Uterus (tissue), 4 donors: Measurements from ENCODE around the gene NAB2. TPM values are rescaled to one million over a fixed set of nuclear protein-coding genes. Genes with fewer than 3 reads are reported as not detected.

Experiments used
- DNase-seq, 2 donors: peaks; one replicate each; pipeline ENCODE4 v3.0.0-alpha.2; 2019 to 2020
- H3K27ac ChIP-seq, 2 donors: fragments of 200-600 bp; sonication (generic); 1 replicate in 1 of 2; 2 replicates in 1 of 2; pipeline ENCODE4 v1.5.1; 2016 to 2018
- H3K27me3 ChIP-seq, 2 donors: fragments of 200-600 bp; sonication (generic); one replicate each; pipeline ENCODE4 v1.5.1; 2018 to 2019; ENCODE audit warnings: control low read depth in 1 of 2
- H3K36me3 ChIP-seq, 2 donors: fragments of 200-600 bp; sonication (generic); one replicate each; pipeline ENCODE4 v1.5.1; 2019; ENCODE audit warnings: control low read depth in 1 of 2
- H3K4me1 ChIP-seq, 2 donors: fragments of 200-600 bp; sonication (generic); one replicate each; pipeline ENCODE4 v1.5.1; 2018 to 2019; ENCODE audit warnings: control low read depth in 1 of 2
- H3K4me3 ChIP-seq, 2 donors: fragments of 200-600 bp; sonication (generic); 1 replicate in 1 of 2; 2 replicates in 1 of 2; pipeline ENCODE4 v1.5.1; 2018 to 2019; ENCODE audit warnings: mild to moderate bottlenecking in 1 of 2
- H3K9me3 ChIP-seq, 2 donors: fragments of 200-600 bp; sonication (generic); one replicate each; pipeline ENCODE4 v1.5.1; 2019; ENCODE audit warnings: control low read depth in 1 of 2
- POLR2A ChIP-seq, 2 donors: fragments of 450-650 bp; IDR thresholded peaks; one replicate each; pipeline ENCODE4 v1.6.1; 2016; ENCODE audit warnings: antibody characterized with exemption in 2 of 2, mild to moderate bottlenecking in 1 of 2, moderate library complexity in 1 of 2
- intact Hi-C: fragments of 100-400 bp; cut with DNase I; formaldehyde crosslinking; loops from one replicate; pipeline ENCODE4 v1.15.1; 2023; ENCODE audit warnings: low total_unique reads
- total RNA-seq, 4 donors: library from RNA; depleted of rRNA in 3 of 4; stranded (reverse); fragments of >200 nt in 3 of 4; gene quantifications; one replicate each; pipeline versions ENCODE4 v1.1.0 to v1.2.4, GENCODE V29; 2014 to 2023
- TF ChIP-seq, protein P1 (sequence below), 4 experiments: fragments of 200-600 bp in 2 of 4; fragments of 450-650 bp in 2 of 4; sonication (generic) in 2 of 4; IDR thresholded peaks; one replicate each; pipeline ENCODE4 v1.5.1; 2016 to 2019; ENCODE audit warnings: antibody characterized with exemption in 4 of 4, mild to moderate bottlenecking in 2 of 4, moderate library complexity in 1 of 4
- donor health status: DM: yes; HTN: yes; CAD: no.

Gene NAB2
- total RNA-seq, 4 donors from 2014 or later: 9.1 to 85.8 (median 33.9) TPM

DNA sequence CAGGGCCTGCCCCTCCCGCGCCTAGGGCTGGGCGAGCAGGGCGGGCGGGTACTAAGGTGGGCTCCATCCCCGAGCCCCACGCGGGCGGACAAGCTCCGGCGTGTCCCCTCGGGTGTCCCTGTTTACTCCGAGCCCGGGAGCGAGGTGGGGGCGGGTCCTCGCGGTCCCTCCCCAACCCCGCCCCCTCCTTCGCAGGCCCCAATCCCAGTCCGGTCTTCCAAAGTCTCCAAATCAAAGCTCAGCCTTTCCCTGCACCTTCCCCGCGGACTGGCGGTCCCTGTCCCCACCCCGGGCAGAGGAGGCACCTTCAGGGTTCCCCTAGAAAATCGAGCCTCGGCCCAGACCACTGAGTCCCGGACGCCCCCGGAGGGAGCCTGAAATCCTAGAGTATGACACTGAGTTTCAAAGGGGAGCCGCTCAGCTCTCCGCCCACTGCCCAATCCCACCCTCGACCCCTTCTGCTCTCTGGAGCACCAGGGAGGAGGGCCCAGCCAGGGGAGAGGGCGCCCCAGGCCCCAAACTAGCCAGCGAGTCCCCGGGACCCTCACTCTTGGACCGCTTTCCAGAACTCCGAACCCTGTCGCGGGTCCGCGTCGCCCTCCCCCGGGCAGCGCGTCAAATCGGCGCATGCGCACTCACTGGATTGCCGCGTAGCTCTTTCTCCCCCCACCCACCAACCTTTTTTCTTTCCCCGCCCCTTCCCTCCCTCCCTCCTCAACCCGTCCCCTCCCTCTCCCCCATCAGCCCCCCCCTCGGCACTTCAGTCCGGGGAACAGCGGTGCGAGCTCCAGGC lies 39.0 kb downstream of the NAB2 start, which contains the start of gene LRP1:
LRP1 (plus strand) TSS at position 758 of the 793 bp plus-strand sequence. CDS start 482 bp downstream, outside the sequence.
- H3K36me3 ChIP-seq: no peaks in the 10 kb centered on the region
- H3K4me3 ChIP-seq: peak within 1 kb of the TSS; percentile 94 to 99
- peak; percentile 88 to 90 for DNase-seq
- intact Hi-C loops: loop anchor here (5.0 kb wide), 1 partner anchor 49 kb away; no protein-coding TSS in a partner anchor
- H3K27me3 ChIP-seq: no peaks in the 10 kb centered on the region
- no peaks in the 10 kb centered on the region for H3K9me3 ChIP-seq
- TF ChIP-seq POLR2A (IDR thresholded peaks at IDR 0.05): peak; percentile 89 to 90
- TF ChIP-seq, protein P1, sequence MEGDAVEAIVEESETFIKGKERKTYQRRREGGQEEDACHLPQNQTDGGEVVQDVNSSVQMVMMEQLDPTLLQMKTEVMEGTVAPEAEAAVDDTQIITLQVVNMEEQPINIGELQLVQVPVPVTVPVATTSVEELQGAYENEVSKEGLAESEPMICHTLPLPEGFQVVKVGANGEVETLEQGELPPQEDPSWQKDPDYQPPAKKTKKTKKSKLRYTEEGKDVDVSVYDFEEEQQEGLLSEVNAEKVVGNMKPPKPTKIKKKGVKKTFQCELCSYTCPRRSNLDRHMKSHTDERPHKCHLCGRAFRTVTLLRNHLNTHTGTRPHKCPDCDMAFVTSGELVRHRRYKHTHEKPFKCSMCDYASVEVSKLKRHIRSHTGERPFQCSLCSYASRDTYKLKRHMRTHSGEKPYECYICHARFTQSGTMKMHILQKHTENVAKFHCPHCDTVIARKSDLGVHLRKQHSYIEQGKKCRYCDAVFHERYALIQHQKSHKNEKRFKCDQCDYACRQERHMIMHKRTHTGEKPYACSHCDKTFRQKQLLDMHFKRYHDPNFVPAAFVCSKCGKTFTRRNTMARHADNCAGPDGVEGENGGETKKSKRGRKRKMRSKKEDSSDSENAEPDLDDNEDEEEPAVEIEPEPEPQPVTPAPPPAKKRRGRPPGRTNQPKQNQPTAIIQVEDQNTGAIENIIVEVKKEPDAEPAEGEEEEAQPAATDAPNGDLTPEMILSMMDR (IDR thresholded peaks at IDR 0.05): peak in 1 of 4 experiments; percentile 5
- peaks cover 0 to 15% of the 10 kb centered on the region in 2 donors for H3K4me1 ChIP-seq
- H3K27ac ChIP-seq: peak within 1 kb of the TSS; percentile 99 to 100

DNA sequence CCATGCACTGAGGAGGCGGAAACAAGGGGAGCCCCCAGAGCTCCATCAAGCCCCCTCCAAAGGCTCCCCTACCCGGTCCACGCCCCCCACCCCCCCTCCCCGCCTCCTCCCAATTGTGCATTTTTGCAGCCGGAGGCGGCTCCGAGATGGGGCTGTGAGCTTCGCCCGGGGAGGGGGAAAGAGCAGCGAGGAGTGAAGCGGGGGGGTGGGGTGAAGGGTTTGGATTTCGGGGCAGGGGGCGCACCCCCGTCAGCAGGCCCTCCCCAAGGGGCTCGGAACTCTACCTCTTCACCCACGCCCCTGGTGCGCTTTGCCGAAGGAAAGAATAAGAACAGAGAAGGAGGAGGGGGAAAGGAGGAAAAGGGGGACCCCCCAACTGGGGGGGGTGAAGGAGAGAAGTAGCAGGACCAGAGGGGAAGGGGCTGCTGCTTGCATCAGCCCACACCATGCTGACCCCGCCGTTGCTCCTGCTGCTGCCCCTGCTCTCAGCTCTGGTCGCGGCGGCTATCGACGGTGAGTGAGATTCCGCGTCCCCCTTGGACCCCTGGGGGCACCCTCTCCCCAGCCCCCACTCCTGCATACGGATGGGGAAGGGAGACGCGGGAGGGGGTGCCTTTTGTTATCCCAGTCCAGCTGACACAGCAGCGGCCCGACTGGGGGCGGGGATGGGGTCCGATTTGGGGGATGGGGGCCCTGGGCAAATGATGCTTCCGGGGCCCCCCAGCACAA lies 39.8 kb downstream of the NAB2 start:
- H3K27me3 ChIP-seq: no peaks in the 10 kb centered on the region
- intact Hi-C loops: loop anchor here (5.0 kb wide), 1 partner anchor 49 kb away; no protein-coding TSS in a partner anchor
- peak in 1 of 2 donors; percentile 48 for DNase-seq
- H3K36me3 ChIP-seq: no peaks in the 10 kb centered on the region
- peak overlapping the region; percentile 94 to 99 for H3K4me3 ChIP-seq
- peaks cover 0 to 15% of the 10 kb centered on the region in 2 donors for H3K4me1 ChIP-seq
- H3K27ac ChIP-seq: peak overlapping the region; percentile 99 to 100
- TF ChIP-seq, protein P1 (IDR thresholded peaks at IDR 0.05): no peak
- no peak for TF ChIP-seq POLR2A (IDR thresholded peaks at IDR 0.05)
- no peaks in the 10 kb centered on the region for H3K9me3 ChIP-seq

DNA sequence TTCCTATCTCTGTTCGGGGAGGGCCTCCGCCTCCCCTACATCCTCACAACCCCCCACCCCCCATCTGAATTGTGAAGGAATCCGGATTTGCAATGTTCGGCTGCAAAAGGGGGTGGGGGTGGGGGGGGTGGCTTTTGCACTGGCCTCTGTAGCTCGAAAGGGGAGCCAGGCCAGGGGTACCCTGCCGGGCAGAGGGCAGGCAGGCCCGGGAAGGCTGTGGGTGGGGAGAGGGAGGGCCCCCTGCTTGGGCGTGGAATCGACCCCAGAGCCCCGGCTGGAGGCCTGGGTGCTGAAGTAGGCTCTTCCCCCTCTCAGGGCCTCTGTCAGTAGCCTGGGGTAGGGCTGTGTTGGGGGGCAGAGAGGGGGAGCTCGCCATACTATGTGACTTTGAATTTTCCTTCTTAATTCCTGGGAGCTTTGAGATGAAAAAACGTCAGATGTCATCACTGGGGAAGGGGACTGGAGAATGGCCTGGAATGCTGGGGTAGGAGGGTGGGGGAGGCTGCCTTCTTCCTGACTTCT lies 40.5 kb downstream of the NAB2 start:
- intact Hi-C loops: loop anchor here (5.0 kb wide), 1 partner anchor 48 kb away; no protein-coding TSS in a partner anchor
- TF ChIP-seq POLR2A (IDR thresholded peaks at IDR 0.05): no peak
- TF ChIP-seq, protein P1 (IDR thresholded peaks at IDR 0.05): no peak
- peak in 1 of 2 donors; percentile 35 for DNase-seq
- Histone ChIP-seq H3K27me3 (no peaks in the 10 kb centered on the region), H3K4me3 (peak overlapping the region; percentile 94 to 99), H3K27ac (peak overlapping the region; percentile 99 to 100), H3K9me3 (no peaks in the 10 kb centered on the region), H3K36me3 (no peaks in the 10 kb centered on the region), H3K4me1 (peaks cover 0 to 15% of the 10 kb centered on the region in 2 donors)

DNA sequence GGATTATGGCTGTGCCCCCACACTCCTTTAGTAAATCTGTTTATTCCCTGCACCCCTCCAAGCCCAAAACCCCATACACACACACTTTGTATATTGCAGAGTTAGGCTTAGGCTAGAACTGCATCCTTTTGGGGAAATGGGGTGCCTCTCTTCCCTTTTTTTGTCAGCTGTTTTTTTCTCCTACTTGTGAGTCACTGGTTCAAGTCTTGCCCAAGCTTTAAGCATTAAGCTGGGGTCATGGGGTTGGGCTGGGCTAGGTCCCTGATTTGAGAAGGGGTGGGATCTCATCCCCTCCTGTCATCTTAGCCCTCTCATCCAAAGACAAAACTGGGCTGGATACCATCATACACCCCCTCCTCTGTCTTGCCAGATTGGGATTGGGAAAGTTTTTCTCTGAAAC lies 41.0 kb downstream of the NAB2 start:
- Histone ChIP-seq H3K27me3 (no peaks in the 10 kb centered on the region), H3K27ac (peak overlapping the region; percentile 99 to 100), H3K9me3 (no peaks in the 10 kb centered on the region), H3K4me3 (peak overlapping the region; percentile 94 to 99), H3K4me1 (peaks cover 0 to 18% of the 10 kb centered on the region in 2 donors), H3K36me3 (no peaks in the 10 kb centered on the region)
- intact Hi-C loops: loop anchor here (5.0 kb wide), 1 partner anchor 47 kb away; no protein-coding TSS in a partner anchor
- DNase-seq: peak; percentile 71 to 79
- no peak for TF ChIP-seq POLR2A (IDR thresholded peaks at IDR 0.05)
- TF ChIP-seq, protein P1 (IDR thresholded peaks at IDR 0.05): no peak
